OCI-LY1 (cell line): ENCODE data around the gene BHLHE23.

Experiments used
- H2AFZ ChIP-seq: fragments of 200-600 bp; sonication (generic), shearing (Covaris generic); 2 replicates; pipeline ENCODE4 v1.6.0; 2014; ENCODE audit warnings: antibody characterized with exemption, mild to moderate bottlenecking, low read length
- H3F3A ChIP-seq: fragments of 200-600 bp; sonication (generic), shearing (Covaris generic); 2 replicates; pipeline ENCODE4 v1.6.0; 2014; ENCODE audit warnings: mild to moderate bottlenecking, antibody characterized with exemption, low read length, moderate library complexity; ENCODE audit not compliant: insufficient read depth
- H3K27ac ChIP-seq: fragments of 200-600 bp; sonication (generic); 2 replicates; pipeline ENCODE4 v1.5.1; 2014; ENCODE audit warnings: low read length, mixed run types, mild to moderate bottlenecking, low read depth; ENCODE audit not compliant: poor library complexity, severe bottlenecking
- H3K27me3 ChIP-seq: fragments of 200-600 bp; sonication (generic); 2 replicates; pipeline ENCODE4 v1.6.0; 2014; ENCODE audit warnings: antibody characterized with exemption, mild to moderate bottlenecking, low read length, moderate library complexity; ENCODE audit not compliant: insufficient read depth
- H3K36me3 ChIP-seq: fragments of 200-600 bp; sonication (generic); 2 replicates; pipeline ENCODE4 v1.6.1; 2014; ENCODE audit warnings: mild to moderate bottlenecking, antibody characterized with exemption, low read length, moderate library complexity, mixed read lengths; ENCODE audit not compliant: insufficient read depth
- H3K4me1 ChIP-seq: fragments of 200-600 bp; sonication (generic); 2 replicates; pipeline ENCODE4 v1.5.1; 2014; ENCODE audit warnings: mild to moderate bottlenecking, low read length, moderate library complexity; ENCODE audit not compliant: insufficient read depth, severe bottlenecking
- H3K4me2 ChIP-seq: fragments of 200-600 bp; sonication (generic), shearing (Covaris generic); 2 replicates; pipeline ENCODE4 v1.6.1; 2014; ENCODE audit warnings: low read length
- H3K4me3 ChIP-seq: fragments of 200-600 bp; sonication (generic); 2 replicates; pipeline ENCODE4 v1.5.1; 2014; ENCODE audit warnings: low read length, low read depth, mild to moderate bottlenecking, mixed read lengths; ENCODE audit not compliant: poor library complexity, severe bottlenecking
- H3K79me2 ChIP-seq: fragments of 200-600 bp; shearing (Covaris generic); 2 replicates; pipeline ENCODE4 v1.6.1; 2016; ENCODE audit warnings: mixed run types, low read length, mixed read lengths; ENCODE audit not compliant: insufficient read depth
- H3K9ac ChIP-seq: fragments of 200-600 bp; sonication (generic), shearing (Covaris generic); 2 replicates; pipeline ENCODE4 v1.6.1; 2014; ENCODE audit warnings: mild to moderate bottlenecking, low read length, mixed read lengths
- H3K9me2 ChIP-seq: fragments of 200-600 bp; sonication (generic), shearing (Covaris generic); 2 replicates; pipeline ENCODE4 v1.6.1; 2014; ENCODE audit warnings: low read depth, mild to moderate bottlenecking, low read length, mixed read lengths
- H3K9me3 ChIP-seq: fragments of 200-600 bp; shearing (Covaris generic); 2 replicates; pipeline ENCODE4 v1.6.1; 2014; ENCODE audit warnings: low read length, mixed read lengths
- H4K20me1 ChIP-seq: fragments of 200-600 bp; sonication (generic), shearing (Covaris generic); 2 replicates; pipeline ENCODE4 v1.6.0; 2016; ENCODE audit warnings: mild to moderate bottlenecking, low read length; ENCODE audit not compliant: insufficient read depth
- CTCF ChIP-seq: fragments of 200-600 bp; sonication (generic), shearing (Covaris generic); IDR thresholded peaks from 2 replicates; pipeline ENCODE4 v1.5.1; 2017; ENCODE audit warnings: mild to moderate bottlenecking, antibody characterized with exemption, low read length, moderate library complexity, mixed read lengths
- EZH2 ChIP-seq: fragments of 200-600 bp; sonication (generic), shearing (Covaris generic); IDR thresholded peaks from 2 replicates; pipeline ENCODE4 v1.8.0; 2017; ENCODE audit warnings: borderline replicate concordance, mixed run types, mild to moderate bottlenecking, antibody characterized with exemption, low read length, moderate library complexity, mixed read lengths

Gene BHLHE23

DNA sequence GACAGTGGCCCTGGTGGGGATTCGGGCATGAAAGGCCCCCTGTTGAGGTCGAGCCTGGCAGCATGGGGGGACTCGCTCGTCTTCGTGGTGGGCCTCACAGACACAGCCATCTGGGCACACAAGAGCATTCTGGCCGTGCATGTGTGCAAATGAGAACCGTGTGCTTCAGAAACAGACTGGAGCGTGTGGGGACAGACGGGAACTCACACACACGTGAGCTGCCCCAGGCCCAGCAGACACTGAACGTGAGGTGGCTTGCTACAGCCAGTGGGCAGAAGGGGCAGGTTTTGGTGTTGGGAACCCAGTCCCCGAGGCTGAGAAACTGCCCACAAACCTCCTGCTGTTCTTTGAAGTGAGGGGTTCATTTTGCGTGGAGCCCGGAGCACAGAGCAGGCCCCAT is 38.6 kb upstream of the BHLHE23 start:
- no peak for TF ChIP-seq CTCF
- no peak for TF ChIP-seq EZH2
- Histone ChIP-seq H3K36me3 (no peaks in the 10 kb centered on the region), H3K4me3 (no peak overlapping the region), H3K27me3 (no peaks in the 10 kb centered on the region; the same call in 1 of the 2 replicates), H3K27ac (no peak overlapping the region), H3K9me3 (no peaks in the 10 kb centered on the region; the same call in 1 of the 2 replicates), H3K9me2 (no peaks in the 10 kb centered on the region), H4K20me1 (no peaks in the 10 kb centered on the region), H3K79me2 (no peaks in the 10 kb centered on the region), H3K4me2 (no peak overlapping the region), H3F3A (no peaks in the 10 kb centered on the region), H3K4me1 (no peaks in the 10 kb centered on the region), H2AFZ (no peak overlapping the region), H3K9ac (no peak overlapping the region)

- Histone ChIP-seq H2AFZ (no peak overlapping the region), H3K4me3 (no peak overlapping the region), H3F3A (no peaks in the 10 kb centered on the region), H3K4me1 (no peaks in the 10 kb centered on the region), H3K36me3 (no peaks in the 10 kb centered on the region), H3K79me2 (no peaks in the 10 kb centered on the region), H3K9ac (no peak overlapping the region), H4K20me1 (no peaks in the 10 kb centered on the region), H3K27ac (no peak overlapping the region), H3K4me2 (no peak overlapping the region), H3K9me2 (no peaks in the 10 kb centered on the region), H3K27me3 (no peaks in the 10 kb centered on the region; the same call in 1 of the 2 replicates), H3K9me3 (no peaks in the 10 kb centered on the region; the same call in 1 of the 2 replicates)
- TF ChIP-seq CTCF (no peak), EZH2 (no peak)
Measured at GRCh38 chr20:63044605-63045004, 37.8 kb upstream of the BHLHE23 start.

DNA sequence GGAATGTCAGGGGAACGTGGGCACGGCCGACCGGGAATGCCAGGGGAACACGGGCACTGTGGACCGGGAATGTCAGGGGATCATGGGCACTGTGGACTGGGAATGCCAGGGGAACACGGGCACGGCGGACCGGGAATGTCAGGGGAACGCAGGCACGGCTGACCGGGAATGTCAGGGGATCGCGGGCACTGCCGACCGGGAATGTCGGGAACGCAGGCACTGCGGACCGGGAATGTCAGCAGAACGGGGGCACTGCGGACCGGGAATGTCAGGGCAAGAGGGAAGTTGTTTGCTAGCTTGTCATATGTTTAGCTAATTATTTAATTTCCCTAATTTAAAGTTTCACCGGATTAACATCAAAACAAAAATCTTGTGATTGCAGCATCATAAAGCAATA is 37.4 kb upstream of the BHLHE23 start:
- TF ChIP-seq CTCF (no peak), EZH2 (no peak)
- Histone ChIP-seq H3K9me3 (no peaks in the 10 kb centered on the region; the same call in 1 of the 2 replicates), H3K27ac (no peak overlapping the region), H3K79me2 (no peaks in the 10 kb centered on the region), H3K9me2 (no peaks in the 10 kb centered on the region), H3F3A (no peaks in the 10 kb centered on the region), H3K9ac (no peak overlapping the region), H3K4me1 (no peaks in the 10 kb centered on the region), H3K36me3 (no peaks in the 10 kb centered on the region), H4K20me1 (no peaks in the 10 kb centered on the region), H3K4me2 (no peak overlapping the region), H3K27me3 (no peaks in the 10 kb centered on the region; the same call in 1 of the 2 replicates), H2AFZ (no peak overlapping the region), H3K4me3 (no peak overlapping the region)
